Measurements from ENCODE around the gene SCP2D1.
A peak's percentile ranks its signal among the peaks of the same experiment; 100 is the strongest.
"Not testable (repeated sequence)": the region's sequence is repeated elsewhere in the genome, so short reads cannot be mapped to it uniquely, and the experiment has no call there.

The SCP2D1 gene

GRCh38 chr20:18780385-18781130 is 33.0 kb upstream of the SCP2D1 start:
- Mint-ChIP-seq H3K4me3 (no peak overlapping the region), H3K36me3 (ENCODE audit: low read depth) (no peaks in the 10 kb centered on the region), H3K9me3 (peaks cover 4% of the 10 kb centered on the region), H3K4me1 (no peaks in the 10 kb centered on the region), H3K27ac (no peak overlapping the region), H3K27me3 (ENCODE audit: low read depth) (peaks cover 8% of the 10 kb centered on the region)
- no peak for TF ChIP-seq CTCF (IDR thresholded peaks at IDR 0.05; ENCODE audit: unreplicated experiment in 3 of 3)

- Mint-ChIP-seq H3K9me3 (peaks cover 7% of the 10 kb centered on the region), H3K27me3 (ENCODE audit: low read depth) (peaks cover 8% of the 10 kb centered on the region), H3K36me3 (ENCODE audit: low read depth) (no peaks in the 10 kb centered on the region), H3K27ac (no peak overlapping the region), H3K4me1 (no peaks in the 10 kb centered on the region), H3K4me3 (no peak overlapping the region)
- no peak for TF ChIP-seq CTCF (IDR thresholded peaks at IDR 0.05; ENCODE audit: unreplicated experiment in 3 of 3)
Observed at GRCh38 chr20:18781509-18781908, 32.1 kb upstream of the SCP2D1 start.

- Mint-ChIP-seq H3K27ac (no peak overlapping the region), H3K4me3 (no peak overlapping the region), H3K36me3 (ENCODE audit: low read depth) (no peaks in the 10 kb centered on the region), H3K9me3 (peaks cover 15% of the 10 kb centered on the region), H3K4me1 (no peaks in the 10 kb centered on the region), H3K27me3 (ENCODE audit: low read depth) (peaks cover 4% of the 10 kb centered on the region)
- no peak for TF ChIP-seq CTCF (IDR thresholded peaks at IDR 0.05; ENCODE audit: unreplicated experiment in 3 of 3)
Observed at GRCh38 chr20:18783385-18783959, 30.1 kb upstream of the SCP2D1 start.

GRCh38 chr20:18787046-18787445 is 26.5 kb upstream of the SCP2D1 start:
- H3K4me1 Mint-ChIP-seq = peaks cover 18% of the 10 kb centered on the region
- not testable (repeated sequence) for H3K27me3 Mint-ChIP-seq (ENCODE audit: low read depth); H3K4me3 Mint-ChIP-seq; H3K27ac Mint-ChIP-seq; H3K36me3 Mint-ChIP-seq (ENCODE audit: low read depth)
- H3K9me3 Mint-ChIP-seq = peaks cover 20% of the 10 kb centered on the region

GRCh38 chr20:18788021-18788420 is 25.6 kb upstream of the SCP2D1 start:
- H3K36me3 Mint-ChIP-seq (ENCODE audit: low read depth) = no peaks in the 10 kb centered on the region
- H3K27ac Mint-ChIP-seq = no peak overlapping the region

GRCh38 chr20:18790787-18791186 is 22.8 kb upstream of the SCP2D1 start:
- no peaks in the 10 kb centered on the region for H3K36me3 Mint-ChIP-seq (ENCODE audit: low read depth)
- TF ChIP-seq CTCF (IDR thresholded peaks at IDR 0.05; ENCODE audit: unreplicated experiment in 3 of 3) = no peak
- H3K27me3 Mint-ChIP-seq (ENCODE audit: low read depth) = peaks cover 3% of the 10 kb centered on the region
- H3K27ac Mint-ChIP-seq = peak overlapping the region in 2 of 3 experiments; percentile 24 to 43
- H3K4me1 Mint-ChIP-seq = peaks cover 36% of the 10 kb centered on the region
- peak overlapping the region in 1 of 3 experiments; percentile 23 for H3K4me3 Mint-ChIP-seq
- H3K9me3 Mint-ChIP-seq = peaks cover 22% of the 10 kb centered on the region

More at GRCh38 chr20:18788021-18788420, 25.6 kb upstream of the SCP2D1 start:
- Mint-ChIP-seq H3K4me1 (peaks cover 18% of the 10 kb centered on the region), H3K4me3 (no peak overlapping the region), H3K9me3 (peaks cover 22% of the 10 kb centered on the region), H3K27me3 (ENCODE audit: low read depth) (peaks cover 3% of the 10 kb centered on the region)
- no peak for TF ChIP-seq CTCF (IDR thresholded peaks at IDR 0.05; ENCODE audit: unreplicated experiment in 3 of 3)
